HCT116 (cell line): ENCODE measurements around the gene KRT86. TPM values are rescaled to one million over a fixed set of nuclear protein-coding genes. Genes with fewer than 3 reads are reported as not detected.

Experiments
- ATAC-seq: fragments of 200-7000 bp; cut with Tn5 transposase; 2 replicates; pipeline ENCODE4 v1.9.1; 2020; ENCODE audit warnings: mild to moderate bottlenecking, moderate library complexity
- BruUV-seq: library from RNA; stranded (reverse); fragments of 400-500 nt; replicated peaks from 2 replicates; lab custom pipeline; 2021; lab: Mats Ljungman, UMichigan
- CTCF ChIA-PET: fragments of 300-600 bp; sonication (Branson Sonifier 250); formaldehyde crosslinking; loops from one replicate; lab custom pipeline; 2021; ENCODE audit warnings: antibody characterized with exemption; lab: Charles Lee
- POLR2A ChIA-PET: fragments of 300-600, 350-600 bp; sonication (Branson Sonifier 250); formaldehyde crosslinking; loops from one replicate; lab custom pipeline; 2021; ENCODE audit warnings: antibody characterized with exemption; lab: Charles Lee
- RAD21 ChIA-PET, 2 experiments: fragments of 300-600 bp; sonication (Branson Sonifier 250); formaldehyde crosslinking; loops; one replicate each; lab custom pipeline; 2023; ENCODE audit warnings: low total read pairs in 2 of 2; ENCODE audit not compliant: uncharacterized antibody in 2 of 2, unreplicated experiment in 2 of 2, low non-redundant PET in 1 of 2; lab: Charles Lee
- DNase-seq: peaks from one replicate; pipeline ENCODE4 v3.0.0-alpha.2; 2010; ENCODE audit warnings: low read depth, low spot score
- H2AFZ ChIP-seq: fragments of 200-600 bp; shearing (Covaris generic), sonication (generic); 2 replicates; pipeline ENCODE4 v1.6.1; 2017; ENCODE audit warnings: low read depth, mixed run types, mixed read lengths, antibody characterized with exemption, low read length; ENCODE audit not compliant: poor library complexity, severe bottlenecking
- H3K27ac ChIP-seq: 2 replicates; pipeline ENCODE4 v1.5.1; 2012; ENCODE audit warnings: low read depth, low read length
- H3K27me3 ChIP-seq: fragments of 200-600 bp; sonication (generic); 2 replicates; pipeline ENCODE4 v1.6.1; 2016; ENCODE audit warnings: mixed run types, low read length, mixed read lengths; ENCODE audit not compliant: insufficient read depth
- H3K36me3 ChIP-seq, 2 experiments: fragments of 200-500 bp in 1 of 2; fragments of 200-600 bp in 1 of 2; sonication (Bioruptor generic) in 1 of 2; sonication (generic) in 1 of 2; 2 replicates each; pipeline versions ENCODE4 v1.5.1 to v1.6.1; 2014 to 2016; ENCODE audit warnings: low read length in 2 of 2, inconsistent platforms in 1 of 2, mixed read lengths in 1 of 2, mixed run types in 1 of 2; ENCODE audit not compliant: insufficient read depth in 2 of 2, control insufficient read depth in 1 of 2
- H3K4me1 ChIP-seq, 2 experiments: fragments of 200-600 bp in 1 of 2; sonication (generic) in 1 of 2; 2 replicates each; pipeline versions ENCODE4 v1.5.1 to v1.6.1; 2012 to 2017; ENCODE audit warnings: low read length in 2 of 2, inconsistent platforms in 1 of 2, mild to moderate bottlenecking in 1 of 2, mixed read lengths in 1 of 2, mixed run types in 1 of 2, moderate library complexity in 1 of 2; ENCODE audit not compliant: insufficient read depth in 2 of 2, control insufficient read depth in 1 of 2
- H3K4me2 ChIP-seq: fragments of 200-600 bp; sonication (generic); 2 replicates; pipeline ENCODE4 v1.6.1; 2017; ENCODE audit warnings: mixed run types, low read length, mixed read lengths
- H3K4me3 ChIP-seq, 2 experiments: fragments of 200-600 bp in 1 of 2; sonication (generic) in 1 of 2; replicated peaks in 1 of 2; 2 replicates each; pipeline ENCODE4 v1.5.1; 2011 to 2016; ENCODE audit warnings: low read length in 2 of 2, control low read depth in 1 of 2, low read depth in 1 of 2, mild to moderate bottlenecking in 1 of 2, mixed read lengths in 1 of 2, mixed run types in 1 of 2
- H3K79me2 ChIP-seq: fragments of 200-600 bp; sonication (generic); 2 replicates; pipeline ENCODE4 v1.6.1; 2017; ENCODE audit warnings: mild to moderate bottlenecking, mixed run types, low read length, moderate library complexity, mixed read lengths; ENCODE audit not compliant: insufficient read depth
- H3K9ac ChIP-seq: fragments of 200-600 bp; sonication (generic); 2 replicates; pipeline ENCODE4 v1.6.1; 2016; ENCODE audit warnings: low read length, mixed read lengths
- H3K9me2 ChIP-seq: fragments of 200-600 bp; sonication (generic), shearing (Covaris generic); 2 replicates; pipeline ENCODE4 v1.6.1; 2017; ENCODE audit warnings: mixed run types, mild to moderate bottlenecking, moderate library complexity; ENCODE audit not compliant: insufficient read depth
- H3K9me3 ChIP-seq, 2 experiments: fragments of 200-500 bp in 1 of 2; fragments of 200-600 bp in 1 of 2; sonication (Bioruptor generic) in 1 of 2; sonication (generic) in 1 of 2; 2 replicates each; pipeline ENCODE4 v1.6.1; 2014 to 2017; ENCODE audit warnings: low read length in 2 of 2, mixed read lengths in 2 of 2, inconsistent platforms in 1 of 2, low read depth in 1 of 2, mild to moderate bottlenecking in 1 of 2, mixed run types in 1 of 2, moderate library complexity in 1 of 2; ENCODE audit not compliant: control insufficient read depth in 1 of 2, insufficient read depth in 1 of 2
- H4K20me1 ChIP-seq: fragments of 200-600 bp; sonication (generic), shearing (Covaris generic); 2 replicates; pipeline ENCODE4 v1.6.1; 2017; ENCODE audit warnings: mixed run types, mild to moderate bottlenecking, moderate library complexity; ENCODE audit not compliant: insufficient read depth
- ATF3 ChIP-seq: IDR thresholded peaks from 2 replicates; pipeline ENCODE4 v1.6.1; 2012
- CEBPB ChIP-seq: IDR thresholded peaks from 2 replicates; pipeline ENCODE4 v1.6.1; 2012; ENCODE audit warnings: low read depth
- EGR1 ChIP-seq: IDR thresholded peaks from 2 replicates; pipeline ENCODE4 v1.6.1; 2012; ENCODE audit warnings: low read depth
- ELF1 ChIP-seq: IDR thresholded peaks from 2 replicates; pipeline ENCODE4 v1.6.1; 2012; ENCODE audit warnings: low read depth, borderline replicate concordance
- EZH2 ChIP-seq: fragments of 200-600 bp; sonication (generic); IDR thresholded peaks from 2 replicates; pipeline ENCODE4 v1.6.1; 2017; ENCODE audit warnings: antibody characterized with exemption, mixed run types
- FOSL1 ChIP-seq: IDR thresholded peaks from 2 replicates; pipeline ENCODE4 v1.6.1; 2012; ENCODE audit warnings: low read depth
- JUND ChIP-seq: IDR thresholded peaks from 2 replicates; pipeline ENCODE4 v1.6.1; 2012
- MAX ChIP-seq: IDR thresholded peaks from 2 replicates; pipeline ENCODE4 v1.6.1; 2012
- POLR2A ChIP-seq: IDR thresholded peaks from 2 replicates; pipeline ENCODE4 v1.7.0; 2011; ENCODE audit warnings: borderline replicate concordance; ENCODE audit not compliant: insufficient read depth, insufficient read length; ENCODE audit errors: extremely low read depth
- RAD21 ChIP-seq: IDR thresholded peaks from 2 replicates; pipeline ENCODE4 v1.6.1; 2012; ENCODE audit warnings: low read depth, mild to moderate bottlenecking
- SIN3A ChIP-seq: IDR thresholded peaks from 2 replicates; pipeline ENCODE4 v1.6.1; 2012; ENCODE audit warnings: low read depth
- SP1 ChIP-seq: IDR thresholded peaks from 2 replicates; pipeline ENCODE4 v1.6.1; 2012; ENCODE audit warnings: low read depth
- SRF ChIP-seq: IDR thresholded peaks from 2 replicates; pipeline ENCODE4 v1.6.1; 2012; ENCODE audit warnings: low read depth
- TCF7L2 ChIP-seq: IDR thresholded peaks from 2 replicates; pipeline ENCODE4 v1.7.0; 2011; ENCODE audit warnings: borderline replicate concordance, inconsistent platforms; ENCODE audit not compliant: insufficient read depth, insufficient read length; ENCODE audit errors: extremely low read depth
- ZBTB33 ChIP-seq: IDR thresholded peaks from 2 replicates; pipeline ENCODE4 v1.6.1; 2011; ENCODE audit warnings: mild to moderate bottlenecking, low read length, moderate library complexity; ENCODE audit not compliant: insufficient replicate concordance; ENCODE audit errors: extremely low read depth
- ZFX ChIP-seq: fragments of 450-650 bp; IDR thresholded peaks from 2 replicates; pipeline ENCODE4 v1.6.1; 2017
- ZNF274 ChIP-seq: fragments of 200-500 bp; sonication (Bioruptor generic); IDR thresholded peaks from 2 replicates; pipeline ENCODE4 v1.6.1; 2014; ENCODE audit warnings: mild to moderate bottlenecking, low read depth, low read length, inconsistent platforms
- intact Hi-C: fragments of 100-400 bp; cut with micrococcal nuclease; formaldehyde crosslinking; loops from 2 replicates; pipeline ENCODE4 v1.10.0; 2022
- total RNA-seq: library from RNA; stranded (reverse); gene quantifications from one replicate; pipeline ENCODE4 v1.2.1, GENCODE V29; 2021; ENCODE audit not compliant: unreplicated experiment

The KRT86 gene
- total RNA-seq, 1 experiment from 2014 or later: 1.5 TPM

- POLR2A ChIA-PET: interaction anchor here (1.1 to 1.4 kb wide), 2 partner anchors 8 to 44 kb away, joined by 4 to 5 read pairs; no protein-coding TSS in a partner anchor
- H2AFZ ChIP-seq: no peak overlapping the region
- peak overlapping the region; percentile 51 for H3K4me2 ChIP-seq
- DNase-seq (no peak), ATAC-seq (no peak)
- no TSS peak for BruUV-seq
- no peaks in the 10 kb centered on the region for H3K9me2 ChIP-seq
- no peaks in the 10 kb centered on the region for H3K27me3 ChIP-seq
- H3K27ac ChIP-seq: no peak overlapping the region
- H3K79me2 ChIP-seq: no peaks in the 10 kb centered on the region
- no peak for TF ChIP-seq EGR1
- no peak for TF ChIP-seq ZNF274
- no peak for TF ChIP-seq SP1
- TF ChIP-seq ATF3: no peak
- TF ChIP-seq RAD21: no peak
- no peak for TF ChIP-seq JUND
- no peak for TF ChIP-seq ELF1
- no peak for TF ChIP-seq FOSL1
- TF ChIP-seq ZFX: no peak
- TF ChIP-seq MAX: no peak
- no peak for TF ChIP-seq CEBPB
- TF ChIP-seq TCF7L2: no peak
- no peak for TF ChIP-seq EZH2
- TF ChIP-seq SIN3A: no peak
- TF ChIP-seq POLR2A: no peak
- TF ChIP-seq SRF: no peak
- TF ChIP-seq ZBTB33: no peak
- H3K4me1 ChIP-seq: peaks cover 10 to 95% of the 10 kb centered on the region in 2 experiments
- no peaks in the 10 kb centered on the region for H4K20me1 ChIP-seq
- CTCF ChIA-PET: interaction anchor here (1.0 to 3.3 kb wide), 2 partner anchors 15 to 91 kb away, joined by 4 to 13 read pairs; no protein-coding TSS in a partner anchor
- no peaks in the 10 kb centered on the region for H3K36me3 ChIP-seq
- no peaks in the 10 kb centered on the region for H3K9me3 ChIP-seq
- RAD21 ChIA-PET: no interaction called here
- 0 out of 2 replicates have a peak overlapping the region, but pooled peaks have one; percentile 6 for H3K9ac ChIP-seq
- intact Hi-C loops: no loop called here
- no peak overlapping the region for H3K4me3 ChIP-seq
Observed at GRCh38 chr12:52236386-52237050, 37.9 kb upstream of the KRT86 start.
